ENCODE measurements around the gene IPPK.

DNA sequence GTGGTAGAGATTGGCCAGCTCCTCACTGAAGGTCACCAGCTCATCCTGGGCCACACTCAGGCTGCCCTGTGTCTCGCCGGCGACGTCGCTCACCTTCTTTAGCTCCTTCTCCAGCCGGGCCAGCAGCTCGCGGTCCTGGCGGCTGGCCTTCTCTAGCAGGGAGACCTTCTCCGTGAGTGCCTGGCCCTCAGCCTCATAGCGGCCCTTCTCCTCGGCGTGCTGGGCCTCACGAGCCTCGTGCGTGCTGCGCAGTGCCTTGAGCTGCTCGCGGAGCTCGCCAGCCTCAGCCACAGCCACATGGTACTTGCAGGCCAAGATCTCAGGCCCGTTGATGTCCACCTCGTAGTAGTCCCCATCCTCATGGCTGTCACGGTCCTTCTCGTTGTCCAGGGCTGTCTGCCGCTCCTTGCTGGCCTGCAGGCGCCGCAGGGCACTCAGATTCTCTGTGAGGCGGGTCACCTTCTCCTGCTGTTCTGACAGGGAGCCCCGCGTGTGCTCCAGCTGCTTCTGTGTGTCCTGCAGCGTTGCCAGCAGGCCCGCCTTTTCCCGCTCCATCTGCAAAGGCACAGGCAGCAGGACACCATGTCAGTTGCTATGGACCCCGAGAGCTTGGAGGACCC is 49.2 kb upstream of the IPPK start:
- TF ChIP-seq POLR2AphosphoS5 (IDR thresholded peaks at IDR 0.05) (no peak), POLR2A (IDR thresholded peaks at IDR 0.05) (no peak)
- TF ChIP-seq, protein P1, sequence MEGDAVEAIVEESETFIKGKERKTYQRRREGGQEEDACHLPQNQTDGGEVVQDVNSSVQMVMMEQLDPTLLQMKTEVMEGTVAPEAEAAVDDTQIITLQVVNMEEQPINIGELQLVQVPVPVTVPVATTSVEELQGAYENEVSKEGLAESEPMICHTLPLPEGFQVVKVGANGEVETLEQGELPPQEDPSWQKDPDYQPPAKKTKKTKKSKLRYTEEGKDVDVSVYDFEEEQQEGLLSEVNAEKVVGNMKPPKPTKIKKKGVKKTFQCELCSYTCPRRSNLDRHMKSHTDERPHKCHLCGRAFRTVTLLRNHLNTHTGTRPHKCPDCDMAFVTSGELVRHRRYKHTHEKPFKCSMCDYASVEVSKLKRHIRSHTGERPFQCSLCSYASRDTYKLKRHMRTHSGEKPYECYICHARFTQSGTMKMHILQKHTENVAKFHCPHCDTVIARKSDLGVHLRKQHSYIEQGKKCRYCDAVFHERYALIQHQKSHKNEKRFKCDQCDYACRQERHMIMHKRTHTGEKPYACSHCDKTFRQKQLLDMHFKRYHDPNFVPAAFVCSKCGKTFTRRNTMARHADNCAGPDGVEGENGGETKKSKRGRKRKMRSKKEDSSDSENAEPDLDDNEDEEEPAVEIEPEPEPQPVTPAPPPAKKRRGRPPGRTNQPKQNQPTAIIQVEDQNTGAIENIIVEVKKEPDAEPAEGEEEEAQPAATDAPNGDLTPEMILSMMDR (IDR thresholded peaks at IDR 0.05), result no peak

Data from prostate gland (tissue), 2 donors.